ENCODE data around the gene RAB31. TPM values are rescaled to one million over a fixed set of nuclear protein-coding genes. Genes with fewer than 3 reads are reported as not detected.

RAB31 gene
- total and polyA plus RNA-seq, 5 experiments from 2014 or later = 0.74 to 2.2 (median 1.3) TPM

GRCh38 chr18:9750606-9751304 is 42.7 kb downstream of the RAB31 start:
- ATAC-seq (no peak), DNase-seq (no peak)
- no peaks in the 10 kb centered on the region for H3K4me1 Mint-ChIP-seq
- H3K36me3 Mint-ChIP-seq = no peaks in the 10 kb centered on the region
- no peaks in the 10 kb centered on the region for H3K9me3 Mint-ChIP-seq
- peaks cover 0 to 1% (median 0%) of the 10 kb centered on the region in 5 donors for H3K27me3 Mint-ChIP-seq
- no peak overlapping the region for H3K4me3 Mint-ChIP-seq
- POLR2A ChIA-PET = no interaction called here
- H3K27ac Mint-ChIP-seq = no peak overlapping the region

- POLR2A ChIA-PET = no interaction called here
- Mint-ChIP-seq H3K27me3 (no peaks in the 10 kb centered on the region), H3K9me3 (no peaks in the 10 kb centered on the region), H3K27ac (no peak overlapping the region), H3K4me1 (no peaks in the 10 kb centered on the region), H3K36me3 (no peaks in the 10 kb centered on the region), H3K4me3 (no peak overlapping the region)
- ATAC-seq (no peak), DNase-seq (no peak)
These were observed 43.4 kb downstream of the RAB31 start for GRCh38 chr18:9751371-9752031.

GRCh38 chr18:9753846-9754245 is 45.7 kb downstream of the RAB31 start:
- peaks cover 0 to 11% (median 3%) of the 10 kb centered on the region in 4 donors for H3K4me1 Mint-ChIP-seq
- ATAC-seq (no peak), DNase-seq (no peak)
- no peak overlapping the region for H3K27ac Mint-ChIP-seq
- H3K27me3 Mint-ChIP-seq = peaks cover under 1 to 5% (median under 1%) of the 10 kb centered on the region in 5 donors
- no peaks in the 10 kb centered on the region for H3K36me3 Mint-ChIP-seq
- POLR2A ChIA-PET = no interaction called here
- no peak overlapping the region for H3K4me3 Mint-ChIP-seq
- no peaks in the 10 kb centered on the region for H3K9me3 Mint-ChIP-seq

- ATAC-seq = no peak
- no peak overlapping the region for H3K27ac Mint-ChIP-seq
- peaks cover 2 to 13% (median 2%) of the 10 kb centered on the region in 5 donors for H3K27me3 Mint-ChIP-seq
- POLR2A ChIA-PET = no interaction called here
- no peak overlapping the region for H3K4me3 Mint-ChIP-seq
- no peak for DNase-seq
- no peaks in the 10 kb centered on the region for H3K9me3 Mint-ChIP-seq
- peaks cover 0 to 13% (median 5%) of the 10 kb centered on the region in 4 donors for H3K4me1 Mint-ChIP-seq
- no peaks in the 10 kb centered on the region for H3K36me3 Mint-ChIP-seq
These were observed 47.0 kb downstream of the RAB31 start for GRCh38 chr18:9755110-9755509.

GRCh38 chr18:9755615-9756014 is 47.5 kb downstream of the RAB31 start:
- H3K27me3 Mint-ChIP-seq = peaks cover 2 to 14% (median 2%) of the 10 kb centered on the region in 5 donors
- ATAC-seq (no peak), DNase-seq (no peak)
- no peak overlapping the region for H3K27ac Mint-ChIP-seq
- H3K4me1 Mint-ChIP-seq = peaks cover 0 to 15% (median 5%) of the 10 kb centered on the region in 4 donors
- H3K4me3 Mint-ChIP-seq = no peak overlapping the region
- H3K36me3 Mint-ChIP-seq = no peaks in the 10 kb centered on the region
- POLR2A ChIA-PET = no interaction called here
- no peaks in the 10 kb centered on the region for H3K9me3 Mint-ChIP-seq

GRCh38 chr18:9756271-9756932 is 48.3 kb downstream of the RAB31 start:
- H3K27me3 Mint-ChIP-seq = peaks cover 2 to 22% (median 2%) of the 10 kb centered on the region in 5 donors
- no peak for DNase-seq
- H3K4me3 Mint-ChIP-seq = no peak overlapping the region
- H3K27ac Mint-ChIP-seq = no peak overlapping the region
- H3K9me3 Mint-ChIP-seq = no peaks in the 10 kb centered on the region
- no peak for ATAC-seq
- no peaks in the 10 kb centered on the region for H3K36me3 Mint-ChIP-seq
- POLR2A ChIA-PET = interaction anchor here (0.7 kb wide), 1 partner anchor 15 kb away, joined by 3 read pairs; no protein-coding TSS in a partner anchor
- H3K4me1 Mint-ChIP-seq = peaks cover 0 to 15% (median 5%) of the 10 kb centered on the region in 4 donors

GRCh38 chr18:9756933-9757470 is 48.9 kb downstream of the RAB31 start:
- ATAC-seq (no peak), DNase-seq (no peak)
- Mint-ChIP-seq H3K4me3 (no peak overlapping the region), H3K9me3 (no peaks in the 10 kb centered on the region), H3K36me3 (no peaks in the 10 kb centered on the region), H3K27ac (no peak overlapping the region), H3K27me3 (peaks cover 2 to 22% (median 2%) of the 10 kb centered on the region in 5 donors), H3K4me1 (peaks cover 0 to 15% (median 5%) of the 10 kb centered on the region in 4 donors)
- POLR2A ChIA-PET = no interaction called here

- ATAC-seq = no peak
- no peak for DNase-seq
- POLR2A ChIA-PET = no interaction called here
- Mint-ChIP-seq H3K4me3 (no peak overlapping the region), H3K27ac (no peak overlapping the region), H3K4me1 (peaks cover 0 to 15% (median 5%) of the 10 kb centered on the region in 4 donors), H3K36me3 (no peaks in the 10 kb centered on the region), H3K27me3 (peaks cover 2 to 22% (median 2%) of the 10 kb centered on the region in 5 donors), H3K9me3 (peaks cover 0 to 3% (median 0%) of the 10 kb centered on the region in 9 donors)
These were observed 49.9 kb downstream of the RAB31 start for GRCh38 chr18:9757827-9758621.

- H3K4me3 Mint-ChIP-seq = no peak overlapping the region
- POLR2A ChIA-PET = no interaction called here
- DNase-seq = no peak
These were observed 50.5 kb downstream of the RAB31 start for GRCh38 chr18:9758624-9759075.

GRCh38 chr18:9760641-9761040 is 52.5 kb downstream of the RAB31 start:
- Mint-ChIP-seq H3K9me3 (peaks cover 0 to 3% (median 0%) of the 10 kb centered on the region in 9 donors), H3K36me3 (no peaks in the 10 kb centered on the region), H3K27ac (no peak overlapping the region), H3K4me3 (no peak overlapping the region), H3K4me1 (peaks cover 0 to 15% (median 5%) of the 10 kb centered on the region in 4 donors), H3K27me3 (peaks cover 2 to 22% (median 2%) of the 10 kb centered on the region in 5 donors)
- POLR2A ChIA-PET = no interaction called here
- ATAC-seq = no peak
- no peak for DNase-seq

More at GRCh38 chr18:9758624-9759075, 50.5 kb downstream of the RAB31 start:
- Mint-ChIP-seq H3K4me1 (peaks cover 0 to 15% (median 5%) of the 10 kb centered on the region in 4 donors), H3K27ac (no peak overlapping the region), H3K9me3 (peaks cover 0 to 3% (median 0%) of the 10 kb centered on the region in 9 donors), H3K36me3 (no peaks in the 10 kb centered on the region), H3K27me3 (peaks cover 2 to 22% (median 2%) of the 10 kb centered on the region in 5 donors)
- no peak for ATAC-seq

GRCh38 chr18:9762526-9762925 is 54.4 kb downstream of the RAB31 start:
- ATAC-seq = no peak
- H3K9me3 Mint-ChIP-seq = peaks cover 0 to 3% (median 0%) of the 10 kb centered on the region in 9 donors
- no peak overlapping the region for H3K4me3 Mint-ChIP-seq
- POLR2A ChIA-PET = no interaction called here
- peaks cover 0 to 15% (median 5%) of the 10 kb centered on the region in 4 donors for H3K4me1 Mint-ChIP-seq
- H3K36me3 Mint-ChIP-seq = no peaks in the 10 kb centered on the region
- DNase-seq = no peak
- no peak overlapping the region for H3K27ac Mint-ChIP-seq
- peaks cover 2 to 22% (median 2%) of the 10 kb centered on the region in 5 donors for H3K27me3 Mint-ChIP-seq

GRCh38 chr18:9763157-9763556 is 55.1 kb downstream of the RAB31 start:
- POLR2A ChIA-PET = no interaction called here
- no peak overlapping the region for H3K4me3 Mint-ChIP-seq
- H3K36me3 Mint-ChIP-seq = no peaks in the 10 kb centered on the region
- no peak overlapping the region for H3K27ac Mint-ChIP-seq
- H3K27me3 Mint-ChIP-seq = peaks cover 2 to 22% (median 2%) of the 10 kb centered on the region in 5 donors
- peaks cover 0 to 10% (median 5%) of the 10 kb centered on the region in 4 donors for H3K4me1 Mint-ChIP-seq
- peaks cover 0 to 3% (median 0%) of the 10 kb centered on the region in 9 donors for H3K9me3 Mint-ChIP-seq
- DNase-seq = no peak
- no peak for ATAC-seq
